ENCODE measurements around the gene KRTAP5-11. TPM values are rescaled to one million over a fixed set of nuclear protein-coding genes. Genes with fewer than 3 reads are reported as not detected.
"Not testable (repeated sequence)": the region's sequence is repeated elsewhere in the genome, so short reads cannot be mapped to it uniquely, and the experiment has no call there.

The KRTAP5-11 gene
- total RNA-seq, 1 experiment from 2014 or later = not detected

DNA sequence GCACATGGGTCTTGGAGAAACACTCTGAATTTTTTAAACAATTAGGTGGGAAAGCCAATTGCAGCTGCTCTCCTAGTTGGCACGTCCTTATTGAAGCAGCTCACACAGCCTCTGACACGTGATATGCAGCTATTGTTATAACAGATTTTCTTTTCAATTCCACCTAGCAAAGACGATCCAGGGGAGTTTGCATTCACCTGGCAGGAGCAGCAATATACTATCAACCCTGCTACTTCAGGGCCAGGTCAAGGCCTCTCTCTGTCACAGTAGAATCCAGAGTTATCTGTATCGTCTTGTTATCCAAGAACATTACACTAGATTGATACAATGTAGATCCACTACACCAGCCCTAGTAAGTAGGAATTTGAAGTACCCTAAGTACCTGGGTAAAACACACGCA, 8.3 kb downstream of the KRTAP5-11 start:
- Histone ChIP-seq H3K9me3 (replicated peaks) (no peaks in the 10 kb centered on the region), H3K27ac (no peak overlapping the region), H3K27me3 (replicated peaks) (no peaks in the 10 kb centered on the region), H3K4me3 (no peak overlapping the region), H3K36me3 (no peaks in the 10 kb centered on the region), H3K4me1 (replicated peaks) (no peaks in the 10 kb centered on the region)
- no peak for DNase-seq (ENCODE audit: low read depth in 1 of 2, low spot score in 2 of 2)

DNA sequence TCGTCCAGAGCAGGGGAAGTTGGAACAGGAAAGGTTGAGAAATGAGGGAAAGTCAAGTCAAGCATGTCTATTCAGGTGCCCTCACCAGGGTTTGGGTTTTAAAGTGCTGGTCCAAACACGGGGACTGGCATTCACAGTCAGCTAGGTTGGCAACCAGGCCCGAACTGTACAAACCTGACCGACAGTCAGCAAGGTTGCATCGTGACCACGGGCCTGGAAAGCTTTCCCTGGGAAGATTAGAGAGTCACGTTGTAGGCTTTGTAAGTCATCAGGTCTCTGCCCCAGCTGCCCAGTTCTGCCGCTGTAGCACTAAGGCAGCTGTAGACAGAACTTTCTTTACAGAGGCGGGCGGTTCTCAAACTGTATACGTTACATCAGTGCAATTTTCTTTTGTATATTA, 9.9 kb downstream of the KRTAP5-11 start:
- Histone ChIP-seq H3K9me3 (replicated peaks) (no peaks in the 10 kb centered on the region), H3K27me3 (replicated peaks) (no peaks in the 10 kb centered on the region), H3K4me1 (replicated peaks) (no peaks in the 10 kb centered on the region), H3K4me3 (no peak overlapping the region), H3K27ac (no peak overlapping the region), H3K36me3 (no peaks in the 10 kb centered on the region)
- no peak for DNase-seq (ENCODE audit: low read depth in 1 of 2, low spot score in 2 of 2)

DNA sequence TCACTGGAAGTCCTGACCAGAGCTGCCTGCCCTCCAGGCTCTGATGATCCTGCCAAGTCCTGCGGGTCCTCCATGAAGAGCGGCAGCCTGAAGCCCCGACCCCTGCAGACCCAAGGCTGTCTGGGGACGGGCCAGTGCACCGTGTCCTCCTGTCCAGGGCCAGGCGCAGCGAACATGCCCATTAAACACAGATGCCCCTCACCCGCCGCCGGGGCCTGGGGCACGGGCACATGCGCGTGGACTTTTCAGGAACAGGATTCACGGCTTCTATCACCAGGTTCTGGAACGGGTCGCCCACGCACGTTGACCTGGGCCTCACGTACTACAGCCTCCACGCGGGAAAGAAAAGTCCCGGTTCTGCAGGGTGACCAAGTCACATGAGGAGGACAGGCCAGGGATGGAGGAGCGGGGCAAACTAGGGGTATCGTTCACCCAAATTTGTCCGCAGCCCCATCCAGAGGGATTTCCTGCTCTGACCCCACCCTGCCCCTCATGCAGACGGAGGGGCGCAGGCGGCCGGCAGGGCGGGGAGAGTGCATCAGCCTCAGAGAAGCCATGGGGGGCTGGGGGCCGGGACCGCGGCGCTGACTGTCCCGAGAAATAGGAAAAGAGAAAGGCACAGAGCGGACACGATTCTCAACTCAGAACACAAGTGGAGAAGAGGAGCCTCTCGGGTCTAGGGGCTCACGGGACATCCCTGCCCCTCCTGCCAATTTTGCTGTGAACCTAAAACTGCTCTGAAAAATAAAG, 11.4 kb downstream of the KRTAP5-11 start:
- not testable (repeated sequence) for H3K27ac ChIP-seq; H3K4me3 ChIP-seq; H3K4me1 ChIP-seq (replicated peaks); H3K27me3 ChIP-seq (replicated peaks); H3K36me3 ChIP-seq; DNase-seq (ENCODE audit: low read depth in 1 of 2, low spot score in 2 of 2); H3K9me3 ChIP-seq (replicated peaks)

DNA sequence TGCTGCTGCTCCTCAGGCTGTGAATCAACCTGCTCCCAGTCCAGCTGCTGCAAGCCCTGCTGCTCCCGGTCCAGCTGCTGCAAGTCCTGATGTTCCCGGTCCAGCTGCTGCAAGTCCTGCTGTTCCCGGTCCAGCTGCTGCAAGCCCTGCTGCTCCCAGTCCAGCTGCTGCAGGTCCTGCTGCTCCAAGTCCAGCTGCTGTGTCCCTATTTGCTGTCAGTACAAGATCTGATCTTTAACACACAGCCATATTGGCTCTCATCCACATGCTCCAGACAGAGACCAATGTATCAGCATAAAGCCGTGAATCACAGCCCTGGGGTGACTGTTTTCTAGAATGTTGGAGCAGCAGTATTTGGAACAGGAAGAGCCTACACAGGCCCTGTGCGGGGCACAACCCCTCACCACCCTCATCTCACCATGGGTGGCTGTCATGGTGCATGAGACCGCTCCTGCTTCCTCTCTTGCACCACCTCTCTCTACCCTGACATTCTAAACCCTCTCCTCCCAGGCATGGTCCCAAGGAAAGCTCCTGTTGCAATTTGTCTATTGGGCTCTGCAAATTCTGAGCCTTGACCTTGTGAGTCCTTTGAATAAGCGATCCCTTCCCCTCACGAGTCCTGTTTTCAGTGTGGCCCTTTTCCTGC, 13.8 kb downstream of the KRTAP5-11 start:
- Histone ChIP-seq H3K4me3 (no peak overlapping the region), H3K4me1 (replicated peaks) (no peaks in the 10 kb centered on the region), H3K27me3 (replicated peaks) (no peaks in the 10 kb centered on the region), H3K36me3 (no peaks in the 10 kb centered on the region), H3K27ac (no peak overlapping the region), H3K9me3 (replicated peaks) (no peaks in the 10 kb centered on the region)
- no peak for DNase-seq (ENCODE audit: low read depth in 1 of 2, low spot score in 2 of 2)

DNA sequence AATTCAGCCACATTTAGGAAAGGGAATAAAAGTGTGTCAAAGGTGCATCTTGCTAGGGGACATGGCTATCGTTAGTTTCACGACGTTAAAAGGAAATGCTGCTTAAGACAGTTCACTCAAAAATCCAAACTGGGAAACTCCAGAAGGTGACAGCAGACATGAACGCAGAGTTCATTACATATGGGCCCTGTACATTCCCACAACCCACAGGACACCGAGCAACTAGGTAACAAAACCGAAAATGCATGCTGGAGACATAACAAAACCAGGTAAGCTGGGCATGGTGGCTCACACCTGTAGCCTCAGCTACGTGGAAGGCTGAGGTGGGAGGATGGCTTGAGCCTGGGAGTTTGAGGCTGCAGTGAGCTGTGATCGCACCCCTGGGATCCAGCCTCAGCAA, 15.0 kb downstream of the KRTAP5-11 start:
- DNase-seq (ENCODE audit: low read depth in 1 of 2, low spot score in 2 of 2); H3K36me3 ChIP-seq; H3K4me3 ChIP-seq; H3K27ac ChIP-seq; H3K9me3 ChIP-seq (replicated peaks); H3K27me3 ChIP-seq (replicated peaks); H3K4me1 ChIP-seq (replicated peaks): not testable (repeated sequence)

DNA sequence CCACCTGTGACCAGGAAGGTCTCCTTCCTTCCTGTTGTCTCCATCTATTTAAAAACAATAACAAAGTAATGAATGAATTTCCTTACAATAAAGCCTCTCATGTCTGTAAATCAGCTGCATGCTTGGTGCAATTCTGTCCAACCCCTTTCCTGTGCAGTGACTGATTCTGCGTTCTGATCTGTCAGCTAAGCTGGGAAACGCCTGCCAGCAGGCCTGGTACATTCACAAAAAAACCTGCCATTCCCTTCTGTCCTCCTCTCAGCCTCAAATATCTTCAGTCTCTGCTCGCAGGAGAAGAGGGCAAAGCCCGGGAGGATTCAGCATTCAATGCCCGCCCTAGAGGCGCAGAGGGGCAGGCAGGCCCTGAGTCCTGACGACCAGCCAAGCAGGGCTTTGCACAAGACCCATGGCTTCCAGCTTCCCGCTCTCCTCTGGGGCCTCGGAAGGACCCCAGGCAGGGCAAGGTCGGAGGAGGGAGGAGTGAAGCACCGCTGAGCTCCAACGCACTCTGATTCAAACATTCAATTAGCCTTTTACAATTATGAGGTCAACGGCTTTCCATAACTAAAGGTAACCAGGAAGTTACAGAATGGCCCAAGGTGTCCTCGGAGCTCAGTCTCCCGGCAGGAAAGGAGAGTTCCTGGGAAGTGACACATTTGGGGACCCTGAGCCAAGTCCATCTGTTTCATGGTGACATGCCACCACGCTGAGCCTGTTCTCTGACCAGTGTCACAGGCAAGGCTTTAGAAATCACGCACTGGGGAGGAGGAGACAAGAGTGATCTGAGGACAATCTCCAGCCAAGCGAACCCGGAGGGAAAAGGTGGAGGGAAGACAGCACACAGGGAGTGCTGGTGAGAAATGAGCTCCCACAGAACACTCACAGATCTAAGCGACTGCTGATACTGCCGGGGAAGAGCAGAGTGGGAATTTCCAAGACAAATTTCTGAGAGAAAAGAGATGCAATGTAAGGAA, 15.8 kb downstream of the KRTAP5-11 start:
- not testable (repeated sequence) for DNase-seq (ENCODE audit: low read depth in 1 of 2, low spot score in 2 of 2); H3K4me1 ChIP-seq (replicated peaks); H3K27me3 ChIP-seq (replicated peaks); H3K27ac ChIP-seq; H3K36me3 ChIP-seq; H3K9me3 ChIP-seq (replicated peaks); H3K4me3 ChIP-seq

DNA sequence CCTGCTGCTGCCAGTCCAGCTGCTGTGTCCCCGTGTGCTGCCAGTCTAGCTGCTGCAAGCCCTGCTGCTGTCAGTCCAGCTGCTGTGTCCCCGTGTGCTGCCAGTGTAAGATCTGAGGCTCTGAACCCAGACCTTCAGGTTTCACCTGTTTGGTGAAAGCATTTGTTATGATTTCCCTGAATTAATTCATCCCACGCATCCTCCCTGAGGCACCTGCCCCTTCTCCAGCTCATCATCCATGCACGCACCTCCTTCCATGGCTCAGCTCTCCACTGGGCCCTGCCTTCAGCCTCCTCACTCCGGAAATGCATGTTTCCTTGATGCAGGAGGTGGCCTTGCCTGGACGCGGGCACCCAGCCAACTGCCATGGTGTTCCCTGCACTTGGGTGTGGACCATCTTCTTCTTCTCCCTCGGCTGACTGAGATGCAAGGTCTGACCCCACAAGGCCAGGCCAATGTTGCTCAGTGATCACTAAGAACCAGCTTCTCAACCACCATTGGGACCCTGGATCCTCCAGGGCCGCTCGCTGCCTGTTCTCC, 16.5 kb downstream of the KRTAP5-11 start:
- Histone ChIP-seq H3K4me1 (replicated peaks) (no peaks in the 10 kb centered on the region), H3K9me3 (replicated peaks) (no peaks in the 10 kb centered on the region), H3K27ac (no peak overlapping the region), H3K27me3 (replicated peaks) (no peaks in the 10 kb centered on the region), H3K4me3 (no peak overlapping the region), H3K36me3 (no peaks in the 10 kb centered on the region)
- DNase-seq (ENCODE audit: low read depth in 1 of 2, low spot score in 2 of 2) = no peak

DNA sequence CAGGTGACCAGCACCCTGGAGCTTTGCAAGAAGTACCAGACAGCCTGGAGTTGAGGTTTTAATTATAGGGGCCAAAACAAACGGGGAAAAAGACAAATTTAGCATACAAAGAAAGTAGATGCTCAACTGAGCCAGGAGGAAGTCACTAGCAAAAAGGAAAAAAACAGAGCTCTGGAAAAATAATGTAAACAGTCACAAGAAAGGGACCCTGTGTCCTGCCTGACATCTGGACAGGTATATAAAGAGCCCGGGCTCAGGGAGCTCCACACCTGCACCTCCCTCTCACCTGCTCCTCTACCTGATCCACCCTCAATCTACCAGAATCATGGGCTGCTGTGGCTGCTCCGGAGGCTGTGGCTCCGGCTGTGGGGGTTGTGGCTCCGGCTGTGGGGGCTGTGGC, 17.4 kb downstream of the KRTAP5-11 start, which contains the start of gene KRTAP5-10:
KRTAP5-10 (plus strand) TSS at position 301 of the 400 bp plus-strand sequence; CDS start at position 326, 25 bp downstream.
- Histone ChIP-seq H3K4me1 (replicated peaks) (no peaks in the 10 kb centered on the region), H3K27me3 (replicated peaks) (no peaks in the 10 kb centered on the region), H3K27ac (no peak within 1 kb of the TSS), H3K9me3 (replicated peaks) (no peaks in the 10 kb centered on the region), H3K36me3 (no peaks in the 10 kb centered on the region), H3K4me3 (no peak within 1 kb of the TSS)
- no peak for DNase-seq (ENCODE audit: low read depth in 1 of 2, low spot score in 2 of 2)

DNA sequence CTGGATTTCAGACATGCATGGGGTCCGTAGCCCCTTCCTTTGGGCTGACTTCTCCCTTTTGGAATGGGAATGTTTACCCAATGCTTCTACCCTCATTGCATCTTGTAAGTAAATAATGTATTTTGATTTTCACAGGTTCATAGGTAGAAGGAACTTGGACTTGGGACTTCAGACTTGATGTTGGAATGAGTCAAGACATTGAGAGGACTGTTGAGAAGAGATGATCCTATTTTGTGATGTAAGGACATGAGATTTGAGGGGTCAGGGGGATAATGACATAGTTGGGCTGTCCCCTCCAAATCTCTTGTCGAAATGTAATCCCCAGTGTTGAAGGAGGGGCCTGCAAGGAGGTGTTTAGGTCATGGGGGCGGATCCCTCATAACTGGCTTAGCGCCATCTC, 18.2 kb downstream of the KRTAP5-11 start:
- H3K27ac ChIP-seq = no peak overlapping the region

DNA sequence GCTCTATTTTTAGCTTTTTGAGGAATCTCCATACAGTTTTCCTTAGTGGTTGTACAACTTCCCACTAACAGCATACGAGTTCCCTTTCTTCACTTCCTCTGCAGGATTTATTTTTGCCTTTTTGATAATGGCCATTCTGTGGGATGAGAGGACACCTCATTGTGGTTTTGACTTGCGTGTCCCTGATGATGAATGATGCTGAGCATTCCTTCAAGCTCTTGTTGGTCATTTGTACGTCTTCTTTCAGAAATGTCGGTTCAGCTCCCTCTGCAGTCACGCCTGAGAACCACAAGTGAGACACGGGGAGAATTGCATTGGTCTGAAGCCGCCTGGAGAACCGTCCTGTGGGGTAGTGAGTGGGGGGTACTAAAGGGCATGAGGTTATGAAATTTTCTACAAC, 19.3 kb downstream of the KRTAP5-11 start:
- peak in 1 of 2 experiments; percentile 8 for DNase-seq (ENCODE audit: low read depth in 1 of 2, low spot score in 2 of 2)
- no peaks in the 10 kb centered on the region for H3K36me3 ChIP-seq

More for the DNA sequence above, 18.2 kb downstream of the KRTAP5-11 start:
- H3K36me3 ChIP-seq = no peaks in the 10 kb centered on the region
- H3K4me3 ChIP-seq = no peak overlapping the region
- no peaks in the 10 kb centered on the region for H3K27me3 ChIP-seq (replicated peaks)
- no peaks in the 10 kb centered on the region for H3K9me3 ChIP-seq (replicated peaks)
- no peak for DNase-seq (ENCODE audit: low read depth in 1 of 2, low spot score in 2 of 2)
- no peaks in the 10 kb centered on the region for H3K4me1 ChIP-seq (replicated peaks)

DNA sequence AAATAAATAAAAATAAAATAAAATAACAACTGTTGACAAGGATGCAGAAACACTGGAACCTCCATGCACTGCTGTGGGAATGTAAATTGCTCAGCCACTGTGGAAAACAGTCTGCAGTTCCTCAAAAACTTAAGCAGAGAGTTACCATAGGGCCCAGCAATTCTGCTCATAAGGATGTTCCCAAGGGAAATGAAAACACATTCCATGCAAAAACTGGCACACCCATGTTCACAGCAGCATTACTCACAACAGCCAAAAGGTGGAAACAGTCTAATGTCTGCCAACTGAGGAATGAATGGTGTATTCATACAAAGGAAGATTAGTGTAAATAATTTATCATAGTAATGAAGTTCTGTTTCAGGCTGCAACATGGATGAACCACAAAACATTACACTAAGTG, 20.6 kb downstream of the KRTAP5-11 start:
- no peak for DNase-seq (ENCODE audit: low read depth in 1 of 2, low spot score in 2 of 2)

More for the DNA sequence above, 19.3 kb downstream of the KRTAP5-11 start:
- Histone ChIP-seq H3K9me3 (replicated peaks) (no peaks in the 10 kb centered on the region), H3K27ac (no peak overlapping the region), H3K27me3 (replicated peaks) (no peaks in the 10 kb centered on the region), H3K4me3 (no peak overlapping the region), H3K4me1 (replicated peaks) (no peaks in the 10 kb centered on the region)

DNA sequence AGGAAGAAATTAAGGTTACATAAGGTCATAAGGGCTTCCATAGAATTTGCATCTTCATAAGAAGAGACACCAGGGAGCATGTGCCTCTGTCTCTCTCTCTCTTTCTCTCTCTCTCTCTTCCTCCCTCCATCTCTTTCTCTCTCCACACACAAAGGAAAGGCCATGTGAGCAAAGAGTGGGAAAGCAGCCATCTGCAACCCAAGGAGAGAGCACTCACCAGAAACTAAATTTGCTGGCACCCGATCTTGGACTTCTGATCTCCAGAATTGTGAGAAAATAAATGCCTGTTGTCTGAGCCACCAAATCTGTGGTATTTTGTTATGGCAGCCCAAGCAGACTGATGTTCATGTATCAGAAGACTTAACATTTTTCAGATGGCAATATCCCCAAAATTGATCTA, 23.7 kb downstream of the KRTAP5-11 start:
- DNase-seq (ENCODE audit: low read depth in 1 of 2, low spot score in 2 of 2) = no peak
- Histone ChIP-seq H3K4me1 (replicated peaks) (no peaks in the 10 kb centered on the region), H3K36me3 (no peaks in the 10 kb centered on the region), H3K27ac (no peak overlapping the region), H3K9me3 (replicated peaks) (no peaks in the 10 kb centered on the region), H3K27me3 (replicated peaks) (no peaks in the 10 kb centered on the region), H3K4me3 (no peak overlapping the region)

More for the DNA sequence above, 20.6 kb downstream of the KRTAP5-11 start:
- no peaks in the 10 kb centered on the region for H3K9me3 ChIP-seq (replicated peaks)
- no peak overlapping the region for H3K4me3 ChIP-seq
- H3K36me3 ChIP-seq = no peaks in the 10 kb centered on the region
- H3K4me1 ChIP-seq (replicated peaks) = no peaks in the 10 kb centered on the region
- H3K27me3 ChIP-seq (replicated peaks) = no peaks in the 10 kb centered on the region
- no peak overlapping the region for H3K27ac ChIP-seq

DNA sequence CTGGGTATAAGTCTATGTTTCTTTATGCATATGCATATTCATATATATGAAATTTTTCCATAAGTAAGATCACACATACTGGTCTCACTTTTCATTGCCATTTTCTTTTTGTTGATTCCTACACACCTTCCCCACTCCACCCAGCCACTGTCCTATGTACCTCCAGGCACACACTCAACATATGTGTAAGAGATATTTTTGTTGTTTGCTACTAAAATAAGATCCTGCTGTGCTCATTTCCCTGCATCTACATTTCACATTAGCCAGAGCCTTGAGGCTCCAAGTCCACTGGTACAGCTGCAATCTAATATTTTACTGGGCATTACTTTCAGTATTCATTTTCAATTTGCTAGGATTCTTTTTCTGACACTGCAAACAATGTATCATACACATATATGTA, 25.4 kb downstream of the KRTAP5-11 start:
- no peaks in the 10 kb centered on the region for H3K9me3 ChIP-seq (replicated peaks)
- no peaks in the 10 kb centered on the region for H3K4me1 ChIP-seq (replicated peaks)
- H3K36me3 ChIP-seq = no peaks in the 10 kb centered on the region
- H3K27ac ChIP-seq = no peak overlapping the region
- H3K27me3 ChIP-seq (replicated peaks) = no peaks in the 10 kb centered on the region
- H3K4me3 ChIP-seq = no peak overlapping the region
- DNase-seq (ENCODE audit: low read depth in 1 of 2, low spot score in 2 of 2) = no peak

Data from SJSA1 (cell line).